Endothelial cell (in vitro differentiated cells): ENCODE measurements around the gene ST3GAL5. TPM values are rescaled to one million over a fixed set of nuclear protein-coding genes. Genes with fewer than 3 reads are reported as not detected.

ENCODE experiments used
- DNase-seq: peaks from one replicate; pipeline ENCODE4 v3.0.0; 2021; ENCODE audit warnings: low spot score
- H3K27ac Mint-ChIP-seq: one replicate; pipeline ENCODE4 v1.8.0; 2021; ENCODE audit warnings: mixed read lengths, inconsistent platforms; ENCODE audit not compliant: unreplicated experiment
- H3K27me3 Mint-ChIP-seq: one replicate; pipeline ENCODE4 v1.8.0; 2021; ENCODE audit warnings: mild to moderate bottlenecking, moderate library complexity, mixed read lengths, inconsistent platforms; ENCODE audit not compliant: unreplicated experiment
- H3K36me3 Mint-ChIP-seq: one replicate; pipeline ENCODE4 v1.8.0; 2021; ENCODE audit warnings: mild to moderate bottlenecking, low read depth, mixed read lengths, inconsistent platforms; ENCODE audit not compliant: unreplicated experiment
- H3K4me1 Mint-ChIP-seq: one replicate; pipeline ENCODE4 v1.8.0; 2021; ENCODE audit warnings: mild to moderate bottlenecking, mixed read lengths, inconsistent platforms; ENCODE audit not compliant: unreplicated experiment
- H3K4me3 Mint-ChIP-seq: one replicate; pipeline ENCODE4 v1.8.0; 2021; ENCODE audit warnings: mild to moderate bottlenecking, mixed read lengths, inconsistent platforms; ENCODE audit not compliant: unreplicated experiment
- H3K9me3 Mint-ChIP-seq: one replicate; pipeline ENCODE4 v1.8.0; 2021; ENCODE audit warnings: mixed read lengths, inconsistent platforms; ENCODE audit not compliant: unreplicated experiment
- CTCF ChIP-seq: fragments of 200-600 bp; sonication (generic); IDR thresholded peaks from one replicate; pipeline ENCODE4 v1.5.0; 2021; ENCODE audit warnings: antibody characterized with exemption; ENCODE audit not compliant: unreplicated experiment
- total RNA-seq: library from RNA; stranded (reverse); fragmentation: NEBNext Ultra II Directional; extraction: Animal tissue kit (Norgen Biotek cat#: 25700); gene quantifications from one replicate; pipeline ENCODE4 v1.2.1, GENCODE V29; 2021; ENCODE audit not compliant: unreplicated experiment

Gene ST3GAL5
- total RNA-seq, 1 donor from 2014 or later, result 49.8 TPM

GRCh38 chr2:85828725-85829124 lies 60.1 kb downstream of the ST3GAL5 start:
- Mint-ChIP-seq H3K9me3 (no peaks in the 10 kb centered on the region), H3K4me3 (no peak overlapping the region), H3K4me1 (peaks cover 19% of the 10 kb centered on the region), H3K27ac (no peak overlapping the region), H3K36me3 (no peaks in the 10 kb centered on the region), H3K27me3 (peaks cover 3% of the 10 kb centered on the region)
- no peak for TF ChIP-seq CTCF
- DNase-seq, result no peak

GRCh38 chr2:85827879-85828569 lies 60.8 kb downstream of the ST3GAL5 start:
- no peak for TF ChIP-seq CTCF
- H3K4me1 Mint-ChIP-seq, result peaks cover 19% of the 10 kb centered on the region
- H3K9me3 Mint-ChIP-seq, result no peaks in the 10 kb centered on the region
- no peak overlapping the region for H3K27ac Mint-ChIP-seq
- no peaks in the 10 kb centered on the region for H3K36me3 Mint-ChIP-seq
- H3K27me3 Mint-ChIP-seq, result peaks cover 3% of the 10 kb centered on the region
- H3K4me3 Mint-ChIP-seq, result no peak overlapping the region
- no peak for DNase-seq

- no peaks in the 10 kb centered on the region for H3K9me3 Mint-ChIP-seq
- no peak overlapping the region for H3K4me3 Mint-ChIP-seq
- H3K4me1 Mint-ChIP-seq, result peaks cover 19% of the 10 kb centered on the region
- H3K36me3 Mint-ChIP-seq, result no peaks in the 10 kb centered on the region
- DNase-seq, result peak; percentile 83
- no peak overlapping the region for H3K27ac Mint-ChIP-seq
- H3K27me3 Mint-ChIP-seq, result peaks cover 3% of the 10 kb centered on the region
- TF ChIP-seq CTCF, result peak; percentile 69
These were observed 61.6 kb downstream of the ST3GAL5 start for GRCh38 chr2:85826990-85827878.

- TF ChIP-seq CTCF, result no peak
- Mint-ChIP-seq H3K4me3 (no peak overlapping the region), H3K36me3 (no peaks in the 10 kb centered on the region), H3K27ac (no peak overlapping the region), H3K4me1 (peaks cover 14% of the 10 kb centered on the region), H3K9me3 (no peaks in the 10 kb centered on the region), H3K27me3 (peaks cover 3% of the 10 kb centered on the region)
- no peak for DNase-seq
These were observed 64.8 kb downstream of the ST3GAL5 start for GRCh38 chr2:85823951-85824350.

- Mint-ChIP-seq H3K27me3 (peaks cover 3% of the 10 kb centered on the region), H3K4me3 (no peak overlapping the region), H3K36me3 (no peaks in the 10 kb centered on the region), H3K4me1 (peaks cover 6% of the 10 kb centered on the region), H3K27ac (no peak overlapping the region), H3K9me3 (no peaks in the 10 kb centered on the region)
- TF ChIP-seq CTCF, result no peak
- no peak for DNase-seq
These were observed 66.0 kb downstream of the ST3GAL5 start for GRCh38 chr2:85822766-85823165.
